Gastrocnemius medialis (tissue), 4 donors: ENCODE measurements around the gene SSTR4.

Experiments
- CTCF ChIP-seq, 5 experiments: fragments of 450-650 bp in 3 of 5; fragments of 200-600 bp in 2 of 5; sonication (generic) in 2 of 5; IDR thresholded peaks in 4 of 5; conservative IDR thresholded peaks in 1 of 5; 1 replicate in 4 of 5; 2 replicates in 1 of 5; pipeline ENCODE4 v1.5.1; 2016 to 2019; ENCODE audit warnings: antibody characterized with exemption in 5 of 5, mild to moderate bottlenecking in 3 of 5, moderate library complexity in 3 of 5
- POLR2A ChIP-seq, 2 donors: fragments of 450-650 bp; IDR thresholded peaks; one replicate each; pipeline ENCODE4 v1.6.1; 2017; ENCODE audit warnings: antibody characterized with exemption in 2 of 2, mild to moderate bottlenecking in 2 of 2, moderate library complexity in 2 of 2

- TF ChIP-seq POLR2A (IDR thresholded peaks at IDR 0.05) (no peak), CTCF (IDR thresholded peaks at IDR 0.05 in 4 of 5, conservative IDR thresholded peaks at IDR 0.05 in 1 of 5) (no peak)
These were observed 23.9 kb upstream of the SSTR4 start for GRCh38 chr20:23011008-23011721.
